ENCODE data around the gene P2RY2.

- TF ChIP-seq, protein P1, sequence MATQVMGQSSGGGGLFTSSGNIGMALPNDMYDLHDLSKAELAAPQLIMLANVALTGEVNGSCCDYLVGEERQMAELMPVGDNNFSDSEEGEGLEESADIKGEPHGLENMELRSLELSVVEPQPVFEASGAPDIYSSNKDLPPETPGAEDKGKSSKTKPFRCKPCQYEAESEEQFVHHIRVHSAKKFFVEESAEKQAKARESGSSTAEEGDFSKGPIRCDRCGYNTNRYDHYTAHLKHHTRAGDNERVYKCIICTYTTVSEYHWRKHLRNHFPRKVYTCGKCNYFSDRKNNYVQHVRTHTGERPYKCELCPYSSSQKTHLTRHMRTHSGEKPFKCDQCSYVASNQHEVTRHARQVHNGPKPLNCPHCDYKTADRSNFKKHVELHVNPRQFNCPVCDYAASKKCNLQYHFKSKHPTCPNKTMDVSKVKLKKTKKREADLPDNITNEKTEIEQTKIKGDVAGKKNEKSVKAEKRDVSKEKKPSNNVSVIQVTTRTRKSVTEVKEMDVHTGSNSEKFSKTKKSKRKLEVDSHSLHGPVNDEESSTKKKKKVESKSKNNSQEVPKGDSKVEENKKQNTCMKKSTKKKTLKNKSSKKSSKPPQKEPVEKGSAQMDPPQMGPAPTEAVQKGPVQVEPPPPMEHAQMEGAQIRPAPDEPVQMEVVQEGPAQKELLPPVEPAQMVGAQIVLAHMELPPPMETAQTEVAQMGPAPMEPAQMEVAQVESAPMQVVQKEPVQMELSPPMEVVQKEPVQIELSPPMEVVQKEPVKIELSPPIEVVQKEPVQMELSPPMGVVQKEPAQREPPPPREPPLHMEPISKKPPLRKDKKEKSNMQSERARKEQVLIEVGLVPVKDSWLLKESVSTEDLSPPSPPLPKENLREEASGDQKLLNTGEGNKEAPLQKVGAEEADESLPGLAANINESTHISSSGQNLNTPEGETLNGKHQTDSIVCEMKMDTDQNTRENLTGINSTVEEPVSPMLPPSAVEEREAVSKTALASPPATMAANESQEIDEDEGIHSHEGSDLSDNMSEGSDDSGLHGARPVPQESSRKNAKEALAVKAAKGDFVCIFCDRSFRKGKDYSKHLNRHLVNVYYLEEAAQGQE (IDR thresholded peaks at IDR 0.05; ENCODE audit: insufficient read depth in 1 of 2, low read depth in 2 of 2, low read length in 2 of 2): no peak
- TF ChIP-seq POLR2AphosphoS5 (IDR thresholded peaks at IDR 0.05; ENCODE audit: low read depth, low read length): no peak
- TF ChIP-seq TAF1 (IDR thresholded peaks at IDR 0.05; ENCODE audit: borderline replicate concordance, insufficient read depth, low read length): no peak
- no peak for TF ChIP-seq SIN3A (IDR thresholded peaks at IDR 0.05; ENCODE audit: borderline replicate concordance, insufficient read depth, low read length)
These were observed 39.4 kb upstream of the P2RY2 start for GRCh38 chr11:73178681-73179080.
